Vagina (tissue), 2 donors: ENCODE results near the gene TMEM235. TPM values are rescaled to one million over a fixed set of nuclear protein-coding genes. Genes with fewer than 3 reads are reported as not detected.

Source experiments
- DNase-seq, 2 donors: peaks; one replicate each; pipeline ENCODE4 v3.0.0-alpha.2; 2017; ENCODE audit errors: extremely low spot score in 2 of 2
- H3K27ac ChIP-seq: fragments of 200-600 bp; sonication (generic); one replicate; pipeline ENCODE4 v1.5.1; 2019
- H3K27me3 ChIP-seq: fragments of 200-600 bp; sonication (generic); one replicate; pipeline ENCODE4 v1.5.1; 2019
- H3K36me3 ChIP-seq, 2 donors: fragments of 200-600 bp; sonication (generic); one replicate each; pipeline ENCODE4 v1.5.1; 2017 to 2019
- H3K4me1 ChIP-seq: fragments of 200-600 bp; sonication (generic); one replicate; pipeline ENCODE4 v1.5.1; 2019
- H3K4me3 ChIP-seq, 2 donors: fragments of 200-600 bp; sonication (generic); 1 replicate in 1 of 2; 2 replicates in 1 of 2; pipeline ENCODE4 v1.5.1; 2016 to 2019
- H3K9me3 ChIP-seq: fragments of 200-600 bp; sonication (generic); one replicate; pipeline ENCODE4 v1.5.1; 2019
- CTCF ChIP-seq, 3 experiments: fragments of 450-650 bp in 2 of 3; fragments of 200-600 bp in 1 of 3; sonication (generic) in 1 of 3; IDR thresholded peaks; one replicate each; pipeline ENCODE4 v1.5.1; 2017 to 2019; ENCODE audit warnings: antibody characterized with exemption in 3 of 3, mild to moderate bottlenecking in 2 of 3, moderate library complexity in 2 of 3
- POLR2A ChIP-seq, 2 donors: fragments of 450-650 bp; IDR thresholded peaks; one replicate each; pipeline ENCODE4 v1.6.1; 2017; ENCODE audit warnings: antibody characterized with exemption in 2 of 2, mild to moderate bottlenecking in 2 of 2, moderate library complexity in 2 of 2
- POLR2AphosphoS5 ChIP-seq, 2 donors: sonication (generic); formaldehyde crosslinking; IDR thresholded peaks; one replicate each; pipeline ENCODE4 v1.9.0; 2017; ENCODE audit warnings: antibody characterized with exemption in 2 of 2, mild to moderate bottlenecking in 2 of 2, low read depth in 1 of 2; ENCODE audit not compliant: insufficient read depth in 1 of 2
- intact Hi-C: fragments of 100-400 bp; cut with DNase I; formaldehyde crosslinking; loops from one replicate; pipeline ENCODE4 v1.15.1; 2023
- total RNA-seq: library from RNA; depleted of rRNA; stranded (reverse); fragments of >200 nt; gene quantifications from one replicate; pipeline ENCODE4 v1.2.3, GENCODE V29; 2016

The TMEM235 gene
- total RNA-seq, 1 donor from 2014 or later, result not detected

GRCh38 chr17:78255953-78256706 lies 24.7 kb downstream of the TMEM235 start:
- Histone ChIP-seq H3K36me3 (no peaks in the 10 kb centered on the region), H3K27ac (no peak overlapping the region), H3K4me1 (peaks cover 30% of the 10 kb centered on the region), H3K27me3 (no peaks in the 10 kb centered on the region), H3K4me3 (no peak overlapping the region), H3K9me3 (no peaks in the 10 kb centered on the region)
- no peak for DNase-seq
- TF ChIP-seq POLR2AphosphoS5 (IDR thresholded peaks at IDR 0.05; ENCODE audit: insufficient read depth in 1 of 2, low read depth in 1 of 2) (no peak), CTCF (IDR thresholded peaks at IDR 0.05) (no peak), POLR2A (IDR thresholded peaks at IDR 0.05) (no peak)
- intact Hi-C loops, result loop anchor here (10.0 kb wide), 1 partner anchor 169 kb away; no protein-coding TSS in a partner anchor

GRCh38 chr17:78256707-78257591 lies 25.5 kb downstream of the TMEM235 start:
- no peaks in the 10 kb centered on the region for H3K36me3 ChIP-seq
- no peak overlapping the region for H3K4me3 ChIP-seq
- no peaks in the 10 kb centered on the region for H3K9me3 ChIP-seq
- intact Hi-C loops, result loop anchor here (10.0 kb wide), 1 partner anchor 168 kb away; no protein-coding TSS in a partner anchor
- TF ChIP-seq POLR2AphosphoS5 (IDR thresholded peaks at IDR 0.05; ENCODE audit: insufficient read depth in 1 of 2, low read depth in 1 of 2) (no peak), CTCF (IDR thresholded peaks at IDR 0.05) (no peak), POLR2A (IDR thresholded peaks at IDR 0.05) (no peak)
- no peak overlapping the region for H3K27ac ChIP-seq
- H3K4me1 ChIP-seq, result peaks cover 21% of the 10 kb centered on the region
- no peak for DNase-seq
- no peaks in the 10 kb centered on the region for H3K27me3 ChIP-seq

- Histone ChIP-seq H3K4me3 (no peak overlapping the region), H3K27ac (no peak overlapping the region), H3K4me1 (peaks cover 20% of the 10 kb centered on the region), H3K9me3 (no peaks in the 10 kb centered on the region), H3K27me3 (no peaks in the 10 kb centered on the region), H3K36me3 (no peaks in the 10 kb centered on the region)
- intact Hi-C loops, result loop anchor here (10.0 kb wide), 1 partner anchor 167 kb away; no protein-coding TSS in a partner anchor
- no peak for DNase-seq
- no peak for TF ChIP-seq POLR2AphosphoS5 (IDR thresholded peaks at IDR 0.05; ENCODE audit: insufficient read depth in 1 of 2, low read depth in 1 of 2)
- no peak for TF ChIP-seq CTCF (IDR thresholded peaks at IDR 0.05)
- no peak for TF ChIP-seq POLR2A (IDR thresholded peaks at IDR 0.05)
Observed at GRCh38 chr17:78257810-78258322, 26.4 kb downstream of the TMEM235 start.

GRCh38 chr17:78258323-78259191 lies 27.1 kb downstream of the TMEM235 start:
- Histone ChIP-seq H3K4me3 (no peak overlapping the region), H3K27me3 (no peaks in the 10 kb centered on the region), H3K27ac (no peak overlapping the region), H3K9me3 (no peaks in the 10 kb centered on the region), H3K36me3 (no peaks in the 10 kb centered on the region), H3K4me1 (peaks cover 18% of the 10 kb centered on the region)
- no peak for DNase-seq
- intact Hi-C loops, result loop anchor here (10.0 kb wide), 1 partner anchor 166 kb away; no protein-coding TSS in a partner anchor
- TF ChIP-seq POLR2AphosphoS5 (IDR thresholded peaks at IDR 0.05; ENCODE audit: insufficient read depth in 1 of 2, low read depth in 1 of 2) (peak in 1 of 2 donors; percentile 26), CTCF (IDR thresholded peaks at IDR 0.05) (no peak)
